B cell (primary cell): Measurements from ENCODE around the gene JAK1.

ENCODE experiments used
- EZH2 ChIP-seq: IDR thresholded peaks from 2 replicates; pipeline ENCODE4 v1.6.1; 2012; ENCODE audit warnings: borderline replicate concordance, low read depth, mild to moderate bottlenecking, moderate library complexity, low read length; ENCODE audit not compliant: insufficient read depth, poor library complexity, severe bottlenecking
- TF ChIP-seq, protein P1 (sequence below): fragments of 200-600 bp; IDR thresholded peaks from one replicate; pipeline ENCODE4 v1.8.0; 2022; ENCODE audit warnings: antibody characterized with exemption, mild to moderate bottlenecking

DNA sequence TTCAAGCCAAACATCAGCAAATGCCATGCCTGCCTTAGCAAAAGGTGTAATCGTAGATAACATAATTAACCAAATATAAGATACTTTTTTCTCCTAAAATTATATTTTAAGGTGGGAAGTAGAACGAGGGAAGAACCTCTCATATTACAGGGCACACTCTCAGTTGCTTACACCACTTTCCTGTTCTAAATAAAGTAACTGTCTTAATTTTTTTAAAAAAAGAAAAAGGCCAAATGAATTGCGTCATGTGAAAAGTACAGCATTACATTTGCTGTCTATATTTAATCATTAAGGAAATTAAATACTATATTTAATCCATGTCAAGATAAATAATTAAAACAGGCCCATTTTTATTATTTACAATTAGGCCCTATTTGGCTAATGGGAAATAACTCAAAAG lies 23.7 kb downstream of the JAK1 start:
- TF ChIP-seq, protein P1, sequence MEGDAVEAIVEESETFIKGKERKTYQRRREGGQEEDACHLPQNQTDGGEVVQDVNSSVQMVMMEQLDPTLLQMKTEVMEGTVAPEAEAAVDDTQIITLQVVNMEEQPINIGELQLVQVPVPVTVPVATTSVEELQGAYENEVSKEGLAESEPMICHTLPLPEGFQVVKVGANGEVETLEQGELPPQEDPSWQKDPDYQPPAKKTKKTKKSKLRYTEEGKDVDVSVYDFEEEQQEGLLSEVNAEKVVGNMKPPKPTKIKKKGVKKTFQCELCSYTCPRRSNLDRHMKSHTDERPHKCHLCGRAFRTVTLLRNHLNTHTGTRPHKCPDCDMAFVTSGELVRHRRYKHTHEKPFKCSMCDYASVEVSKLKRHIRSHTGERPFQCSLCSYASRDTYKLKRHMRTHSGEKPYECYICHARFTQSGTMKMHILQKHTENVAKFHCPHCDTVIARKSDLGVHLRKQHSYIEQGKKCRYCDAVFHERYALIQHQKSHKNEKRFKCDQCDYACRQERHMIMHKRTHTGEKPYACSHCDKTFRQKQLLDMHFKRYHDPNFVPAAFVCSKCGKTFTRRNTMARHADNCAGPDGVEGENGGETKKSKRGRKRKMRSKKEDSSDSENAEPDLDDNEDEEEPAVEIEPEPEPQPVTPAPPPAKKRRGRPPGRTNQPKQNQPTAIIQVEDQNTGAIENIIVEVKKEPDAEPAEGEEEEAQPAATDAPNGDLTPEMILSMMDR, result no peak
- no peak for TF ChIP-seq EZH2
